Body of pancreas (tissue), 4 donors: ENCODE data around the gene TRIM32. TPM values are rescaled to one million over a fixed set of nuclear protein-coding genes. Genes with fewer than 3 reads are reported as not detected.

ENCODE experiments used
- ATAC-seq: fragments of 150-250 bp; one replicate; pipeline ENCODE4 v1.9.1; 2016
- DNase-seq, 4 donors: peaks; one replicate each; pipeline ENCODE4 v3.0.0-alpha.2; 2019
- H3K27ac ChIP-seq, 4 donors: fragments of 200-600 bp; sonication (generic); 1 replicate in 3 of 4; 2 replicates in 1 of 4; pipeline versions ENCODE4 v1.5.1 to v1.6.1; 2016 to 2019; ENCODE audit warnings: mild to moderate bottlenecking in 1 of 4, mixed read lengths in 1 of 4, moderate library complexity in 1 of 4
- H3K27me3 ChIP-seq, 2 donors: fragments of 200-600 bp; sonication (generic); one replicate each; pipeline ENCODE4 v1.6.0; 2016; ENCODE audit warnings: mild to moderate bottlenecking in 1 of 2
- H3K36me3 ChIP-seq, 2 donors: fragments of 200-600 bp; sonication (generic); replicated peaks in 1 of 2; 2 replicates each; pipeline ENCODE4 v1.5.1; 2016; ENCODE audit warnings: low read depth in 2 of 2; ENCODE audit not compliant: insufficient read depth in 1 of 2
- H3K4me1 ChIP-seq: fragments of 200-600 bp; sonication (generic); one replicate; pipeline ENCODE4 v1.6.0; 2016
- H3K4me3 ChIP-seq, 2 donors: fragments of 200-600 bp; sonication (generic); 1 replicate in 1 of 2; 2 replicates in 1 of 2; pipeline ENCODE4 v1.5.1; 2016 to 2019
- H3K9me3 ChIP-seq, 3 donors: fragments of 200-600 bp; sonication (generic); 1 replicate in 2 of 3; 2 replicates in 1 of 3; pipeline ENCODE4 v1.5.1; 2016
- CTCF ChIP-seq, 7 experiments: fragments of 450-650 bp in 4 of 7; fragments of 200-600 bp in 3 of 7; sonication (generic) in 3 of 7; IDR thresholded peaks; one replicate each; pipeline ENCODE4 v1.5.1; 2016 to 2019; ENCODE audit warnings: antibody characterized with exemption in 7 of 7
- POLR2A ChIP-seq, 3 donors: fragments of 450-650 bp; IDR thresholded peaks; one replicate each; pipeline ENCODE4 v1.6.1; 2016; ENCODE audit warnings: antibody characterized with exemption in 3 of 3, mild to moderate bottlenecking in 2 of 3
- WGBS, 2 donors: methylation state at CpG; one replicate each; pipeline ENCODE4 v1.1.5; 2017; 5-methylcytosine and 5-hydroxymethylcytosine counted together
- intact Hi-C: fragments of 100-400 bp; cut with DNase I; formaldehyde crosslinking; loops from one replicate; pipeline ENCODE4 v1.15.1; 2023
- total RNA-seq, 2 donors: library from RNA; depleted of rRNA; stranded (reverse); fragments of >200 nt; gene quantifications; one replicate each; pipeline ENCODE4 v1.1.0, GENCODE V29; 2016

The TRIM32 gene
- total RNA-seq, 2 donors from 2014 or later: 8.6 to 12.2 TPM

- WGBS, 2 donors: 58 to 59% methylated on average over 2 of the region's 2 CpGs
- Histone ChIP-seq H3K27me3 (no peaks in the 10 kb centered on the region), H3K4me3 (no peak overlapping the region), H3K36me3 (peaks cover 0 to 12% of the 10 kb centered on the region in 2 donors), H3K9me3 (no peaks in the 10 kb centered on the region), H3K27ac (no peak overlapping the region), H3K4me1 (peaks cover 21% of the 10 kb centered on the region)
- TF ChIP-seq CTCF (IDR thresholded peaks at IDR 0.05) (no peak), POLR2A (IDR thresholded peaks at IDR 0.05) (no peak)
- ATAC-seq: no peak
- intact Hi-C loops: no loop called here
- no peak for DNase-seq
These were observed 14.1 kb downstream of the TRIM32 start for GRCh38 chr9:116700882-116701865.

GRCh38 chr9:116701940-116702642 is 15.0 kb downstream of the TRIM32 start:
- Histone ChIP-seq H3K4me3 (no peak overlapping the region), H3K27ac (no peak overlapping the region), H3K4me1 (peaks cover 21% of the 10 kb centered on the region), H3K27me3 (no peaks in the 10 kb centered on the region), H3K9me3 (no peaks in the 10 kb centered on the region), H3K36me3 (peaks cover 0 to 12% of the 10 kb centered on the region in 2 donors)
- intact Hi-C loops: no loop called here
- TF ChIP-seq CTCF (IDR thresholded peaks at IDR 0.05) (no peak), POLR2A (IDR thresholded peaks at IDR 0.05) (no peak)
- ATAC-seq: no peak
- DNase-seq: no peak
- WGBS, 2 donors: 33 to 87% methylated on average over 2 of the region's 2 CpGs

GRCh38 chr9:116703634-116704033 is 16.5 kb downstream of the TRIM32 start:
- Histone ChIP-seq H3K9me3 (no peaks in the 10 kb centered on the region), H3K27me3 (no peaks in the 10 kb centered on the region), H3K27ac (no peak overlapping the region), H3K4me1 (peaks cover 21% of the 10 kb centered on the region), H3K4me3 (no peak overlapping the region), H3K36me3 (peaks cover 0 to 6% of the 10 kb centered on the region in 2 donors)
- intact Hi-C loops: no loop called here
- ATAC-seq: no peak
- 96 to 100% methylated on average over 3 of the region's 3 CpGs for WGBS, 2 donors
- DNase-seq: no peak
- TF ChIP-seq CTCF (IDR thresholded peaks at IDR 0.05) (no peak), POLR2A (IDR thresholded peaks at IDR 0.05) (no peak)

GRCh38 chr9:116704470-116704869 is 17.4 kb downstream of the TRIM32 start:
- intact Hi-C loops: no loop called here
- Histone ChIP-seq H3K27ac (no peak overlapping the region), H3K4me1 (peaks cover 21% of the 10 kb centered on the region), H3K4me3 (no peak overlapping the region), H3K9me3 (no peaks in the 10 kb centered on the region), H3K27me3 (no peaks in the 10 kb centered on the region), H3K36me3 (peaks cover 0 to 1% of the 10 kb centered on the region in 2 donors)
- DNase-seq (no peak), ATAC-seq (no peak)
- TF ChIP-seq CTCF (IDR thresholded peaks at IDR 0.05) (no peak), POLR2A (IDR thresholded peaks at IDR 0.05) (no peak)
